Tibial nerve (tissue), 4 donors: ENCODE results near the gene MEAF6.

ENCODE experiments used
- EP300 ChIP-seq, 2 donors: sonication (generic); formaldehyde crosslinking; IDR thresholded peaks; one replicate each; pipeline ENCODE4 v1.6.1; 2017; ENCODE audit warnings: antibody characterized with exemption in 2 of 2, mild to moderate bottlenecking in 1 of 2
- POLR2A ChIP-seq, 2 donors: fragments of 450-650 bp; IDR thresholded peaks; one replicate each; pipeline ENCODE4 v1.6.1; 2017; ENCODE audit warnings: antibody characterized with exemption in 2 of 2, mild to moderate bottlenecking in 2 of 2, moderate library complexity in 2 of 2
- TF ChIP-seq, protein P1 (sequence below), 5 experiments: fragments of 200-600 bp in 3 of 5; fragments of 450-650 bp in 2 of 5; sonication (generic) in 3 of 5; IDR thresholded peaks; one replicate each; pipeline ENCODE4 v1.5.1; 2016 to 2019; ENCODE audit warnings: antibody characterized with exemption in 5 of 5, mild to moderate bottlenecking in 3 of 5, moderate library complexity in 2 of 5

DNA sequence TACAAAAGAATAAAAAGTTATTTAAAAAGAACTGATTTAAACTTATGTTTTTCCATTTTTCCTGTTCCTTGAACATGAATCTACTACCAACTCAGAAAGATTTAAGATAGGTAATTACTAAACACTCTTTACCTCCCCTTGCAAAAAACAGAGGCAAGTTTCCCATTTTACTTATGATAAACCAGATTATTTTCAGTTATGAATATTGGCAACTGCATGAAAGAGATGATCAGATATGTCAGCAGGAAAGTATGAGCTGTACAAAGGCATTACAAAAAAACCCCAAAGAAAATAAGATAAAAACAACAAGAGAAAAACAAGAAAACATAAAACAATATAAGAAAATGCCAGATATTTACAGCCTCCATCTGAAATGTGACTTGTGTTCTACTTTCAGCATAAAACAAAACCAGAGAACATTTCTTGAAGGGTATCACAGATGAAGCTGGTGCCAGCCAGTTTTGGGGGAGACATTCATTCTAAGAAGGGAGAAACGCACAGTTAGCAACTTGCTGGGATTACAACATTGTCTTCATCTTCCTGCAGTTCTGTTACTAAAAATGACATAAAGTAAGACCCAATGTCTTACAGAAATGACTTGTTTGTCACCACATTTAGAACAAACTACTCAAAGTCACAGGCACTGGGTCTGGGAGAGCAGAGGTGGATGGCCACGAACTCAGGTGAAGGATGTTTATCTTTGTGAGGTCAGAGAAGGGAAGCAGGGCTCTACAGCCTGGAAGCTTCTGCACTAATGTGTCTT, 21.0 kb downstream of the MEAF6 start:
- TF ChIP-seq, protein P1, sequence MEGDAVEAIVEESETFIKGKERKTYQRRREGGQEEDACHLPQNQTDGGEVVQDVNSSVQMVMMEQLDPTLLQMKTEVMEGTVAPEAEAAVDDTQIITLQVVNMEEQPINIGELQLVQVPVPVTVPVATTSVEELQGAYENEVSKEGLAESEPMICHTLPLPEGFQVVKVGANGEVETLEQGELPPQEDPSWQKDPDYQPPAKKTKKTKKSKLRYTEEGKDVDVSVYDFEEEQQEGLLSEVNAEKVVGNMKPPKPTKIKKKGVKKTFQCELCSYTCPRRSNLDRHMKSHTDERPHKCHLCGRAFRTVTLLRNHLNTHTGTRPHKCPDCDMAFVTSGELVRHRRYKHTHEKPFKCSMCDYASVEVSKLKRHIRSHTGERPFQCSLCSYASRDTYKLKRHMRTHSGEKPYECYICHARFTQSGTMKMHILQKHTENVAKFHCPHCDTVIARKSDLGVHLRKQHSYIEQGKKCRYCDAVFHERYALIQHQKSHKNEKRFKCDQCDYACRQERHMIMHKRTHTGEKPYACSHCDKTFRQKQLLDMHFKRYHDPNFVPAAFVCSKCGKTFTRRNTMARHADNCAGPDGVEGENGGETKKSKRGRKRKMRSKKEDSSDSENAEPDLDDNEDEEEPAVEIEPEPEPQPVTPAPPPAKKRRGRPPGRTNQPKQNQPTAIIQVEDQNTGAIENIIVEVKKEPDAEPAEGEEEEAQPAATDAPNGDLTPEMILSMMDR (IDR thresholded peaks at IDR 0.05) = no peak
- no peak for TF ChIP-seq POLR2A (IDR thresholded peaks at IDR 0.05)
- TF ChIP-seq EP300 (IDR thresholded peaks at IDR 0.05) = no peak
